Measurements from ENCODE around the gene RUNX1.

RUNX1 gene

GRCh38 chr21:34980423-34981115 is 68.5 kb downstream of the RUNX1 start:
- in situ Hi-C loops (cut with MboI; ENCODE audit: low pct_unique_long_range_greater_than_20kb, low sequenced_read_pairs, unreplicated experiment), result no loop called here

GRCh38 chr21:34979383-34979782 is 69.7 kb downstream of the RUNX1 start:
- no peak for TF ChIP-seq CTCF (IDR thresholded peaks at IDR 0.05; ENCODE audit: extremely low read depth, insufficient read depth, missing control alignments)
- no peak for DNase-seq (ENCODE audit: low spot score)
- in situ Hi-C loops (cut with MboI; ENCODE audit: low pct_unique_long_range_greater_than_20kb, low sequenced_read_pairs, unreplicated experiment), result no loop called here

More at GRCh38 chr21:34980423-34981115, 68.5 kb downstream of the RUNX1 start:
- no peak for DNase-seq (ENCODE audit: low spot score)
- TF ChIP-seq CTCF (IDR thresholded peaks at IDR 0.05; ENCODE audit: extremely low read depth, insufficient read depth, missing control alignments), result no peak

GRCh38 chr21:34977333-34977732 is 71.8 kb downstream of the RUNX1 start:
- in situ Hi-C loops (cut with MboI; ENCODE audit: low pct_unique_long_range_greater_than_20kb, low sequenced_read_pairs, unreplicated experiment), result no loop called here
- DNase-seq (ENCODE audit: low spot score), result no peak

GRCh38 chr21:34974162-34974981 is 74.7 kb downstream of the RUNX1 start:
- TF ChIP-seq CTCF (IDR thresholded peaks at IDR 0.05; ENCODE audit: extremely low read depth, insufficient read depth, missing control alignments), result no peak
- DNase-seq (ENCODE audit: low spot score), result peak; percentile 61
- in situ Hi-C loops (cut with MboI; ENCODE audit: low pct_unique_long_range_greater_than_20kb, low sequenced_read_pairs, unreplicated experiment), result no loop called here

More at GRCh38 chr21:34977333-34977732, 71.8 kb downstream of the RUNX1 start:
- TF ChIP-seq CTCF (IDR thresholded peaks at IDR 0.05; ENCODE audit: extremely low read depth, insufficient read depth, missing control alignments), result no peak

GRCh38 chr21:34973685-34974084 is 75.4 kb downstream of the RUNX1 start:
- DNase-seq (ENCODE audit: low spot score), result no peak
- TF ChIP-seq CTCF (IDR thresholded peaks at IDR 0.05; ENCODE audit: extremely low read depth, insufficient read depth, missing control alignments), result no peak
- in situ Hi-C loops (cut with MboI; ENCODE audit: low pct_unique_long_range_greater_than_20kb, low sequenced_read_pairs, unreplicated experiment), result no loop called here

GRCh38 chr21:34971656-34972055 is 77.4 kb downstream of the RUNX1 start:
- no peak for TF ChIP-seq CTCF (IDR thresholded peaks at IDR 0.05; ENCODE audit: extremely low read depth, insufficient read depth, missing control alignments)
- no peak for DNase-seq (ENCODE audit: low spot score)
- in situ Hi-C loops (cut with MboI; ENCODE audit: low pct_unique_long_range_greater_than_20kb, low sequenced_read_pairs, unreplicated experiment), result no loop called here
